GM23338 (cell line): ENCODE data around the gene NPAS3. TPM values are rescaled to one million over a fixed set of nuclear protein-coding genes. Genes with fewer than 3 reads are reported as not detected.

ENCODE experiments used
- ATAC-seq: fragments of 200-7000 bp; cut with Tn5 transposase; 3 replicates; pipeline ENCODE4 v1.9.1; 2020
- DNase-seq: peaks from one replicate; pipeline ENCODE4 v3.0.0-alpha.2; 2015; ENCODE audit warnings: low spot score
- H2AFZ ChIP-seq: fragments of 200-600 bp; sonication (generic); 2 replicates; pipeline ENCODE4 v1.8.0; 2016; ENCODE audit warnings: antibody characterized with exemption, mild to moderate bottlenecking, moderate library complexity
- H3F3A ChIP-seq: fragments of 200-600 bp; sonication (generic); replicated peaks from 2 replicates; pipeline ENCODE4 v1.8.0; 2017; ENCODE audit warnings: antibody characterized with exemption, mixed run types, low read depth
- H3K27ac ChIP-seq: fragments of 200-600 bp; sonication (generic); 2 replicates; pipeline ENCODE4 v1.6.1; 2016; ENCODE audit warnings: low read depth
- H3K27me3 ChIP-seq: fragments of 200-600 bp; sonication (generic); 2 replicates; pipeline ENCODE4 v1.8.0; 2016; ENCODE audit warnings: mild to moderate bottlenecking, mixed run types, moderate library complexity; ENCODE audit not compliant: insufficient read depth
- H3K36me3 ChIP-seq: fragments of 200-600 bp; sonication (generic); 2 replicates; pipeline ENCODE4 v1.8.0; 2016; ENCODE audit warnings: mild to moderate bottlenecking; ENCODE audit not compliant: insufficient read depth
- H3K4me1 ChIP-seq: fragments of 200-600 bp; sonication (generic); 2 replicates; pipeline ENCODE4 v1.8.0; 2016; ENCODE audit warnings: mild to moderate bottlenecking, moderate library complexity; ENCODE audit not compliant: insufficient read depth
- H3K4me2 ChIP-seq: fragments of 200-600 bp; sonication (generic); 2 replicates; pipeline ENCODE4 v1.7.1; 2017; ENCODE audit warnings: mixed run types
- H3K4me3 ChIP-seq: fragments of 200-600 bp; sonication (generic); 2 replicates; pipeline ENCODE4 v1.6.1; 2016; ENCODE audit warnings: mixed run types
- H3K79me2 ChIP-seq: fragments of 200-600 bp; sonication (generic); replicated peaks from 2 replicates; pipeline ENCODE4 v1.8.0; 2017; ENCODE audit warnings: mild to moderate bottlenecking; ENCODE audit not compliant: insufficient read depth
- H3K9me2 ChIP-seq: fragments of 200-600 bp; sonication (generic); 2 replicates; pipeline ENCODE4 v1.8.0; 2017; ENCODE audit not compliant: insufficient read depth
- H4K20me1 ChIP-seq: fragments of 200-600 bp; sonication (generic); replicated peaks from 2 replicates; pipeline ENCODE4 v1.8.0; 2017; ENCODE audit warnings: mild to moderate bottlenecking; ENCODE audit not compliant: insufficient read depth
- H3K27ac Mint-ChIP-seq: 2 replicates; pipeline ENCODE4 v1.8.0; 2020; ENCODE audit warnings: inconsistent platforms, mild to moderate bottlenecking, moderate library complexity, mixed read lengths
- H3K27me3 Mint-ChIP-seq: 3 replicates; pipeline ENCODE4 v1.8.0; 2022; ENCODE audit warnings: low read depth, mild to moderate bottlenecking, moderate library complexity, mixed read lengths, inconsistent platforms; ENCODE audit not compliant: insufficient read depth, poor library complexity
- H3K36me3 Mint-ChIP-seq: 3 replicates; pipeline ENCODE4 v1.8.0; 2021; ENCODE audit warnings: low read depth, mild to moderate bottlenecking, inconsistent platforms, moderate library complexity, mixed read lengths
- H3K4me1 Mint-ChIP-seq: 3 replicates; pipeline ENCODE4 v1.8.0; 2020; ENCODE audit warnings: mild to moderate bottlenecking, inconsistent platforms, mixed read lengths
- H3K4me3 Mint-ChIP-seq: 3 replicates; pipeline ENCODE4 v1.8.0; 2021; ENCODE audit warnings: moderate library complexity, mild to moderate bottlenecking, inconsistent platforms, mixed read lengths
- H3K9me3 Mint-ChIP-seq: 3 replicates; pipeline ENCODE4 v1.8.0; 2020; ENCODE audit warnings: moderate library complexity, mild to moderate bottlenecking, inconsistent platforms, mixed read lengths
- CREB1 ChIP-seq: fragments of 250-450 bp; sonication (Bioruptor Pico); IDR thresholded peaks from 2 replicates; pipeline ENCODE4 v1.5.0; 2020; ENCODE audit warnings: low read depth, mild to moderate bottlenecking, moderate library complexity
- CTCF ChIP-seq, 2 experiments: fragments of 200-600 bp in 1 of 2; sonication (generic) in 1 of 2; conservative IDR thresholded peaks; 2 replicates each; pipeline versions ENCODE4 v1.5.1 to v1.6.1; 2016 to 2017; ENCODE audit warnings: antibody characterized with exemption in 2 of 2, low read depth in 2 of 2, mild to moderate bottlenecking in 2 of 2, moderate library complexity in 1 of 2
- EZH2 ChIP-seq: fragments of 200-600 bp; sonication (generic); IDR thresholded peaks from one replicate; pipeline ENCODE4 v1.8.0; 2017; ENCODE audit warnings: antibody characterized with exemption, mild to moderate bottlenecking, low read depth; ENCODE audit not compliant: unreplicated experiment
- NANOG ChIP-seq: IDR thresholded peaks from 2 replicates; pipeline ENCODE4 v1.6.1; 2016; ENCODE audit warnings: antibody characterized with exemption, borderline replicate concordance
- POLR2AphosphoS5 ChIP-seq: IDR thresholded peaks from 2 replicates; pipeline ENCODE4 v1.6.1; 2016; ENCODE audit warnings: antibody characterized with exemption, low read depth
- STAT1 ChIP-seq: IDR thresholded peaks from one replicate; pipeline ENCODE4 v1.6.1; 2016; ENCODE audit warnings: antibody characterized with exemption; ENCODE audit not compliant: unreplicated experiment
- ZNF331 ChIP-seq: fragments of 250-450 bp; sonication (Bioruptor Pico); IDR thresholded peaks from 2 replicates; pipeline ENCODE4 v1.5.0; 2020; ENCODE audit warnings: low read depth, mild to moderate bottlenecking, moderate library complexity
- ZNF462 ChIP-seq: fragments of 250-450 bp; sonication (Bioruptor Pico); IDR thresholded peaks from 2 replicates; pipeline ENCODE4 v1.5.0; 2020; ENCODE audit warnings: mild to moderate bottlenecking, moderate library complexity
- polyA plus RNA-seq: library from polyadenylated mRNA; unstranded; fragments of >200 nt; fragmentation: Nextera tagmentation; extraction: Ambion mirVana; gene quantifications from 2 replicates; pipeline ENCODE4 v1.2.1, GENCODE V29; 2016
- total RNA-seq: library from RNA; depleted of rRNA; stranded (reverse); fragments of >200 nt; shearing (Covaris generic); gene quantifications from 2 replicates; pipeline ENCODE4 v1.2.3, GENCODE V29; 2014

NPAS3 gene
- total and polyA plus RNA-seq, 2 experiments from 2014 or later, result 0.17 to 0.19 TPM

DNA sequence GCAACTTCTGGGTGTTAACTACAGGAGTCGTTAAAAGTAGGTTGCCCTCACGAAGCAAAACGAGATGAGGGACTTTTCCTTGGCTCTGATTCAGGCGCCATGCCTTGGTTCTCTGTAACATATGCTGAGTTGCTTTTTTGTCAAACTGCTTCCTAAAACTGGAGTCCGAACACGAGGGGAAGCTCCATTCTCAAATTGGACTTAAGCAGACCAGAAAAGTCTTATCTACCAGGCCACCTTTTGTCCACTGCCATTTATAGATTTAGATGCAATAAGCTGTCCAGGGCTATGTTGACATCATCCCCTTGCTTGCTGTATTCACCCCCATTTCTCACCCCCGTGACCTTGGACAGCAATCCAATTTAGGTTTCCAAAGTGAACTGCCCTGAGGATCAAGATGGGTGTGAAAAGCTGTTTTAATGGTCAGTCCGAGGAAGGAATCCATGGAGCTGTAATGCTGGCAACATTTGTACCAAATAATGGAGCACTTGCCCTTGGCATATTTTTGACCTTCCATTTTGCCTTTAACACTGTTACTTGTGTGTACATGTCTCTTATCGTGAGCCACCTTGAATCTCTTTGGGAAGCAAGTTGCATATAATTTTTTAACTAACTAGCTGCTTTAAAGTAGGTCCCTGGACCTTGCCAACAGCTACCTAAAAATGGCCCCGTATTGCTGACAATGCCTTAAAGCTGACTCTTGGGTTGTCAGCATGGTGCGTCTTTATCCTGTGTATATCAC, 714.1 kb downstream of the NPAS3 start:
- H3K27me3 ChIP-seq, result no peaks in the 10 kb centered on the region
- Mint-ChIP-seq H3K27ac (no peak overlapping the region), H3K4me3 (no peak overlapping the region), H3K36me3 (no peaks in the 10 kb centered on the region), H3K9me3 (no peaks in the 10 kb centered on the region), H3K4me1 (peaks cover 6% of the 10 kb centered on the region; the same call in 1 of the 3 replicates), H3K27me3 (peaks cover 2% of the 10 kb centered on the region)
- H3F3A ChIP-seq, result no peaks in the 10 kb centered on the region
- no peak overlapping the region for H3K4me3 ChIP-seq
- no peak for ATAC-seq
- no peak overlapping the region for H3K4me2 ChIP-seq
- H3K9me2 ChIP-seq, result 0 out of 2 replicates have a peak, but pooled peaks cover 5% of the 10 kb centered on the region
- no peak overlapping the region for H2AFZ ChIP-seq
- H3K79me2 ChIP-seq, result no peaks in the 10 kb centered on the region
- no peaks in the 10 kb centered on the region for H4K20me1 ChIP-seq
- DNase-seq, result no peak
- no peak overlapping the region for H3K27ac ChIP-seq
- H3K4me1 ChIP-seq, result peaks cover 5% of the 10 kb centered on the region
- H3K36me3 ChIP-seq, result no peaks in the 10 kb centered on the region
- TF ChIP-seq POLR2AphosphoS5, result no peak
- no peak for TF ChIP-seq STAT1
- no peak for TF ChIP-seq CREB1
- no peak for TF ChIP-seq CTCF (conservative IDR thresholded peaks at IDR 0.05; ENCODE audit: low read depth in 2 of 2)
- TF ChIP-seq ZNF331 (CRISPR knock-in tag), result no peak
- no peak for TF ChIP-seq NANOG
- TF ChIP-seq ZNF462 (CRISPR knock-in tag), result no peak
- no peak for TF ChIP-seq EZH2
